ENCODE results near the gene HSD17B11. TPM values are rescaled to one million over a fixed set of nuclear protein-coding genes. Genes with fewer than 3 reads are reported as not detected.

The HSD17B11 gene
- total RNA-seq, 1 experiment from 2014 or later, result 8.8 TPM

DNA sequence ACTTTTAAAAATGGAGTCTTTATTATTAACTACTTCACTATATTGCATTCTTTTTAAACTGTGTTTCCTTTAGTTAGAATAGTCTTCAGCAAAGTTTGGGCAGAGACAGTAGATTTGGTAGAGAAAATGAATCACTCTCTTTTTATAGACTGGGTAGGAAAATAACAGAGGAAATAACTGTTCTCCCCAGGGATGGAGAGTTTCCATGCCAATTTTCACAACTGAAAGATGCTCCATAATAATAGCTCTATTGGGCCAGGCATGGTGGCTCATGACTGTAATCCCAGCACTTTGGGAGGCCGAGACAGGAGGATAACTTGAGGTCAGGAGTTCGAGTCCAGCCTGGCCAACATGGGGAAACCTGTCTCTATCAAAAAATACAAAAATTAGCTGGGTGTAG is 81.4 kb downstream of the HSD17B11 start:
- no CpG with 5 or more reads among the region's 2 CpGs for WGBS (ENCODE audit: extremely low coverage, insufficient read length, low lambda C conversion rate)
- no peak overlapping the region for H3K23ac ChIP-seq (ENCODE audit: insufficient read length, low read depth, low read length)
- H3K27me3 Mint-ChIP-seq (ENCODE audit: low read depth), result no peaks in the 10 kb centered on the region

More for the DNA sequence above, 81.4 kb downstream of the HSD17B11 start:
- no peaks in the 10 kb centered on the region for H3K79me1 ChIP-seq (ENCODE audit: insufficient read depth, low read depth, low read length, poor library complexity, severe bottlenecking)
- H2AFZ ChIP-seq (ENCODE audit: low read length), result no peak overlapping the region
- H4K20me1 ChIP-seq (ENCODE audit: control insufficient read depth, insufficient read depth, insufficient read length), result no peaks in the 10 kb centered on the region
- H3K4me1 Mint-ChIP-seq, result no peaks in the 10 kb centered on the region
- no peak overlapping the region for H3K27ac ChIP-seq (ENCODE audit: insufficient read length, low read depth, low read length)
- no peaks in the 10 kb centered on the region for H3K36me3 Mint-ChIP-seq (ENCODE audit: insufficient read depth in 1 of 3, low read depth in 3 of 3)
- DNase-seq, result no peak
- H3K18ac ChIP-seq (ENCODE audit: insufficient read length, low read depth, low read length), result no peak overlapping the region
- H3K27ac Mint-ChIP-seq, result no peak overlapping the region
- no peaks in the 10 kb centered on the region for H3K27me3 ChIP-seq (ENCODE audit: insufficient read depth, low read length)
- no peak overlapping the region for H3K4me3 Mint-ChIP-seq
- H3K4me2 ChIP-seq (ENCODE audit: insufficient read depth, insufficient read length, low read length), result no peak overlapping the region
- TF ChIP-seq, protein P1, sequence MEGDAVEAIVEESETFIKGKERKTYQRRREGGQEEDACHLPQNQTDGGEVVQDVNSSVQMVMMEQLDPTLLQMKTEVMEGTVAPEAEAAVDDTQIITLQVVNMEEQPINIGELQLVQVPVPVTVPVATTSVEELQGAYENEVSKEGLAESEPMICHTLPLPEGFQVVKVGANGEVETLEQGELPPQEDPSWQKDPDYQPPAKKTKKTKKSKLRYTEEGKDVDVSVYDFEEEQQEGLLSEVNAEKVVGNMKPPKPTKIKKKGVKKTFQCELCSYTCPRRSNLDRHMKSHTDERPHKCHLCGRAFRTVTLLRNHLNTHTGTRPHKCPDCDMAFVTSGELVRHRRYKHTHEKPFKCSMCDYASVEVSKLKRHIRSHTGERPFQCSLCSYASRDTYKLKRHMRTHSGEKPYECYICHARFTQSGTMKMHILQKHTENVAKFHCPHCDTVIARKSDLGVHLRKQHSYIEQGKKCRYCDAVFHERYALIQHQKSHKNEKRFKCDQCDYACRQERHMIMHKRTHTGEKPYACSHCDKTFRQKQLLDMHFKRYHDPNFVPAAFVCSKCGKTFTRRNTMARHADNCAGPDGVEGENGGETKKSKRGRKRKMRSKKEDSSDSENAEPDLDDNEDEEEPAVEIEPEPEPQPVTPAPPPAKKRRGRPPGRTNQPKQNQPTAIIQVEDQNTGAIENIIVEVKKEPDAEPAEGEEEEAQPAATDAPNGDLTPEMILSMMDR (conservative IDR thresholded peaks at IDR 0.05), result no peak
- no peak overlapping the region for H2BK12ac ChIP-seq (ENCODE audit: insufficient read length, low read depth, low read length)
- no peak overlapping the region for H2BK120ac ChIP-seq (ENCODE audit: low read depth, low read length, poor library complexity, severe bottlenecking)
- no peak overlapping the region for H4K5ac ChIP-seq (ENCODE audit: insufficient read length, low read depth, low read length)
- no peak overlapping the region for H3T11ph ChIP-seq (ENCODE audit: low read length)
- H2BK5ac ChIP-seq (ENCODE audit: insufficient read length, low read length), result no peak overlapping the region
- H3K4me1 ChIP-seq (ENCODE audit: insufficient read depth, low read length), result no peaks in the 10 kb centered on the region
- no peaks in the 10 kb centered on the region for H3K79me2 ChIP-seq (ENCODE audit: insufficient read depth, low read length)
- H2AK5ac ChIP-seq (ENCODE audit: insufficient read length, low read length), result no peak overlapping the region
- no peaks in the 10 kb centered on the region; a peak in 1 of 5 replicates for H3K9me3 Mint-ChIP-seq
- no peak overlapping the region for H3K56ac ChIP-seq (ENCODE audit: insufficient read length, low read depth, low read length)
- H4K8ac ChIP-seq (replicated peaks; ENCODE audit: insufficient read length, low read depth, low read length), result no peak overlapping the region
- no peak overlapping the region for H2BK20ac ChIP-seq (ENCODE audit: low read depth, low read length, poor library complexity, severe bottlenecking)
- no peak overlapping the region for H4K91ac ChIP-seq (ENCODE audit: insufficient read length, low read depth, low read length)
- H3K9me3 ChIP-seq (ENCODE audit: control insufficient read depth, low read depth, low read length), result no peaks in the 10 kb centered on the region
- no peak overlapping the region for H3K4ac ChIP-seq (ENCODE audit: low read depth, low read length)
- H3K14ac ChIP-seq (ENCODE audit: insufficient read depth, low read length), result no peak overlapping the region
- H3K9ac ChIP-seq (ENCODE audit: extremely low read depth, insufficient read length, low read length), result no peak overlapping the region
- no peaks in the 10 kb centered on the region for H3K23me2 ChIP-seq (ENCODE audit: insufficient read length, low read depth, low read length, poor library complexity, severe bottlenecking)
- H2BK15ac ChIP-seq (ENCODE audit: low read depth, low read length), result no peak overlapping the region

All from H9 (cell line).